Lung (tissue), 12 donors: Measurements from ENCODE around the gene CENPQ. TPM values are rescaled to one million over a fixed set of nuclear protein-coding genes. Genes with fewer than 3 reads are reported as not detected.
A peak's percentile ranks its signal among the peaks of the same experiment; 100 is the strongest.
"Not testable (repeated sequence)": the region's sequence is repeated elsewhere in the genome, so short reads cannot be mapped to it uniquely, and the experiment has no call there.

Source experiments
- ATAC-seq: fragments of 200-7000 bp; cut with Tn5 transposase; one replicate; pipeline ENCODE4 v1.9.1; 2020; ENCODE audit warnings: moderate number of reproducible peaks; ENCODE audit not compliant: insufficient read depth, low FRiP score
- DNase-seq, 3 donors: peaks; one replicate each; pipeline ENCODE4 v3.0.0-alpha.2; 2013 to 2017
- H3K27ac ChIP-seq, 2 donors: one replicate each; pipeline ENCODE4 v1.5.1; 2013; ENCODE audit warnings: mild to moderate bottlenecking in 2 of 2, moderate library complexity in 2 of 2, control low read depth in 1 of 2, inconsistent platforms in 1 of 2, low read depth in 1 of 2, low read length in 1 of 2
- H3K27me3 ChIP-seq, 3 donors: one replicate each; pipeline ENCODE4 v1.5.1; 2013; ENCODE audit warnings: low read length in 2 of 3; ENCODE audit not compliant: control insufficient read depth in 3 of 3, insufficient read depth in 3 of 3
- H3K36me3 ChIP-seq, 4 donors: one replicate each; pipeline ENCODE4 v1.5.1; 2013; ENCODE audit warnings: low read length in 4 of 4, mild to moderate bottlenecking in 1 of 4, moderate library complexity in 1 of 4; ENCODE audit not compliant: control insufficient read depth in 4 of 4, insufficient read depth in 4 of 4
- H3K4me1 ChIP-seq, 5 donors: one replicate each; pipeline ENCODE4 v1.5.1; 2013; ENCODE audit warnings: low read length in 5 of 5, mild to moderate bottlenecking in 2 of 5, moderate library complexity in 1 of 5; ENCODE audit not compliant: control insufficient read depth in 5 of 5, insufficient read depth in 5 of 5
- H3K4me3 ChIP-seq: one replicate; pipeline ENCODE4 v1.5.1; 2013; ENCODE audit warnings: mild to moderate bottlenecking, control low read depth, moderate library complexity
- H3K9ac ChIP-seq, 2 donors: one replicate each; pipeline ENCODE4 v1.5.1; 2013; ENCODE audit warnings: low read length in 2 of 2, control low read depth in 1 of 2; ENCODE audit not compliant: insufficient read depth in 1 of 2
- H3K9me3 ChIP-seq, 4 donors: one replicate each; pipeline ENCODE4 v1.5.1; 2013; ENCODE audit warnings: low read length in 3 of 4, mild to moderate bottlenecking in 1 of 4, moderate library complexity in 1 of 4; ENCODE audit not compliant: control insufficient read depth in 4 of 4, insufficient read depth in 3 of 4
- WGBS, 2 donors: extraction: QIAGEN DNeasy Blood & Tissue Kit; methylation state at CpG; one replicate each; pipeline ENCODE4 v1.1.7; 2013; 5-methylcytosine and 5-hydroxymethylcytosine counted together
- polyA plus RNA-seq, 2 donors: library from polyadenylated mRNA; stranded (reverse); fragments of 200-250 nt; gene quantifications; one replicate each; pipeline ENCODE4 v1.2.1, GENCODE V29; 2013
- total RNA-seq, 2 donors: library from RNA; depleted of rRNA in 1 of 2; stranded (reverse); fragments of >200 nt in 1 of 2; gene quantifications; one replicate each; pipeline ENCODE4 v1.2.1, GENCODE V29; 2014 to 2021
- TF ChIP-seq, protein P1 (sequence below): IDR thresholded peaks from 2 replicates; pipeline ENCODE4 v1.5.1; 2012; ENCODE audit warnings: mild to moderate bottlenecking; ENCODE audit errors: control extremely low read depth, extremely low read depth
- donor health status: control.
- donor health status: control.
- donor health status: Bipolar disorder and iron deficiency.
- donor health status: healthy.
- donor health status: DM: yes; HTN: yes; CAD: no.

Gene CENPQ
- total and polyA plus RNA-seq, 4 donors: 3.5 to 9.2 (median 3.6) TPM

DNA sequence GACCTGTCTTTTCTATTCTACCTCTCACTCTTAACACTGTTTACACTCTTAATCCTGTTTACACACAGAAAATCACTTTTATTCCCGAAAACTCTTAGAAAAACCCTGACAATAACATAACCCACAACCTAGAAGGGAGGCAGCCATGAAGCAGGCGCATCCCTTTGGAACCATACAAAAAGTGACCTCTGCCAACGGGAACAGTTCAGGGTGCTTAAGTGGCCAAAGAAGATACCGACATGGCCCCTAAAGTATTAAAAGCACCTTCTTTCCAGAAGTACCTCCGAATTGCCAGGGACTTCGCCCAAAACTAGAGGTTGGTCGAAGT lies 607 bp upstream of the CENPQ start:
- Histone ChIP-seq H3K27ac (peak overlapping the region; percentile 88 to 98), H3K9ac (peak overlapping the region; percentile 85 to 92), H3K9me3 (no peaks in the 10 kb centered on the region), H3K4me3 (peak overlapping the region; percentile 74), H3K27me3 (no peaks in the 10 kb centered on the region), H3K4me1 (peaks cover 0 to 13% (median 5%) of the 10 kb centered on the region in 5 donors), H3K36me3 (peaks cover 0 to 12% (median 3%) of the 10 kb centered on the region in 4 donors)
- DNase-seq (no peak), ATAC-seq (no peak)
- 1 to 2% methylated on average over 7 of the region's 7 CpGs for WGBS, 2 donors
- TF ChIP-seq, protein P1, sequence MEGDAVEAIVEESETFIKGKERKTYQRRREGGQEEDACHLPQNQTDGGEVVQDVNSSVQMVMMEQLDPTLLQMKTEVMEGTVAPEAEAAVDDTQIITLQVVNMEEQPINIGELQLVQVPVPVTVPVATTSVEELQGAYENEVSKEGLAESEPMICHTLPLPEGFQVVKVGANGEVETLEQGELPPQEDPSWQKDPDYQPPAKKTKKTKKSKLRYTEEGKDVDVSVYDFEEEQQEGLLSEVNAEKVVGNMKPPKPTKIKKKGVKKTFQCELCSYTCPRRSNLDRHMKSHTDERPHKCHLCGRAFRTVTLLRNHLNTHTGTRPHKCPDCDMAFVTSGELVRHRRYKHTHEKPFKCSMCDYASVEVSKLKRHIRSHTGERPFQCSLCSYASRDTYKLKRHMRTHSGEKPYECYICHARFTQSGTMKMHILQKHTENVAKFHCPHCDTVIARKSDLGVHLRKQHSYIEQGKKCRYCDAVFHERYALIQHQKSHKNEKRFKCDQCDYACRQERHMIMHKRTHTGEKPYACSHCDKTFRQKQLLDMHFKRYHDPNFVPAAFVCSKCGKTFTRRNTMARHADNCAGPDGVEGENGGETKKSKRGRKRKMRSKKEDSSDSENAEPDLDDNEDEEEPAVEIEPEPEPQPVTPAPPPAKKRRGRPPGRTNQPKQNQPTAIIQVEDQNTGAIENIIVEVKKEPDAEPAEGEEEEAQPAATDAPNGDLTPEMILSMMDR: no peak

DNA sequence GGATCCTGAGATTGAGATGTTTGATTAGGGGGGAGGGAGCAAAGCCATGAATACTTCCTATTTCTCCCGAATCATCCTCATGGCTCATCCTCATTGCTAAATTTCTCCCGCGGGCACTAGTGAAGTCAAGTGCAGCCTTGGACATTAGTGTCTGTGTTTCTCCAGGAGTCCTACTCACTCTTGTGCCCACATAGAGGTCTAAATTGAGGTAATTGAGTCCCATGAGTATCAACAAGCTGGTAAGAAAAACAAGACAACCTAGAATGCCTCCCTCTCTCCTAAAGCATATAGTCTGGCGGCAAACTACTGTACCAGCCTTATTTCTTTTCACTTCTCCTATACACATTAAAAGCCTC lies 420 bp downstream of the CENPQ start:
- peak overlapping the region; percentile 3 to 55 for H3K27ac ChIP-seq

DNA sequence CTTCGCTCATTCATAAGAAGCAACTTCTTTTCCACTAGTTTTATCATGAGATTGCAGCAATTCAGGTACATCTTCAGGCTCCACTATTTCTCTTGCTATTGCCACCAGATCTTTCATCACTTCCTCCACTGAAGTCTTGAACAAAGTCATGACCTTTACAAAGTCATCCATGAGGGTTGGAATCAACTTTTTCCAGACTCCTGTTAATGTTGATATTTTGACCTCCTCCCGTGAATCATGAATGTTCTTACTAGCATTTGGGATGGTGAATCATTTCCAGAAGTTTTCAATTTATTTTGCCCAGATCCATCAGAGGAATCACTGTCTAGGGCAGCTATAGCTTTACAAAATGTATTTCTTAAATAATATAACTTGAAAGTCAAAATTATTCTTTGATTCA lies 1.5 kb downstream of the CENPQ start:
- ATAC-seq (no peak), DNase-seq (no peak)
- peaks cover 0 to 3% (median 0%) of the 10 kb centered on the region in 4 donors for H3K36me3 ChIP-seq
- no peaks in the 10 kb centered on the region for H3K27me3 ChIP-seq
- H3K9me3 ChIP-seq: no peaks in the 10 kb centered on the region
- no peak overlapping the region for H3K4me3 ChIP-seq
- peaks cover 0 to 13% (median 5%) of the 10 kb centered on the region in 5 donors for H3K4me1 ChIP-seq
- no peak overlapping the region for H3K9ac ChIP-seq
- no peak overlapping the region for H3K27ac ChIP-seq
- TF ChIP-seq, protein P1: no peak
- WGBS, 2 donors: 94% methylated on average over 2 of the region's 2 CpGs

More for the DNA sequence above, 420 bp downstream of the CENPQ start:
- DNase-seq (peak in 1 of 3 donors; percentile 14), ATAC-seq (no peak)
- H3K36me3 ChIP-seq: peaks cover 0 to 6% (median 3%) of the 10 kb centered on the region in 4 donors
- H3K9me3 ChIP-seq: no peaks in the 10 kb centered on the region
- TF ChIP-seq, protein P1: no peak
- H3K9ac ChIP-seq: peak overlapping the region; percentile 85 to 86
- peak overlapping the region; percentile 74 for H3K4me3 ChIP-seq
- H3K27me3 ChIP-seq: no peaks in the 10 kb centered on the region
- peaks cover 0 to 13% (median 5%) of the 10 kb centered on the region in 5 donors for H3K4me1 ChIP-seq
- WGBS, 2 donors: 1% methylated on average over 4 of the region's 4 CpGs

DNA sequence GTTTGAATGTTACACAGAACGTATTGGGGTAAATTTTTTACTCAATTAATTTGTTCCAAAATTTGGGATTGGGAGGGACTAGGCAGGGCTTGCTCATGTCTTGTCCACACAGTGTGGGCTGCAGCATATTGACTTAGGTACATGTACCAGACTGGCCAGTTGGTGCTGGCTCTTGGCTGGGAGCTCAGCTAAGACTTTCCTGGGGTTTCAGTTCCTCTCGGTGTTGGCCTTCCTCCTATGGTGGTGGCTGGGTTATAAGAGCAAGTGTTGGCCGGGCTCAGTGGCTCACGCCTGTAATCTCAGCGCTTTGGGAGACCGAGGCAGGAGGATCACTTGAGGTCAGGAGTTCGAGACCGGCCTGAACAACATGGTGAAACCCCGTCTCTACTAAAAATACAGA lies 4.9 kb downstream of the CENPQ start:
- Histone ChIP-seq H3K9me3 (no peaks in the 10 kb centered on the region), H3K27me3 (no peaks in the 10 kb centered on the region), H3K36me3 (peaks cover 0 to 8% (median 3%) of the 10 kb centered on the region in 4 donors), H3K4me1 (peaks cover 0 to 5% (median 1%) of the 10 kb centered on the region in 5 donors), H3K27ac (no peak overlapping the region), H3K4me3 (no peak overlapping the region), H3K9ac (no peak overlapping the region)
- 95 to 96% methylated on average over 9 of the region's 9 CpGs for WGBS, 2 donors
- ATAC-seq: no peak
- TF ChIP-seq, protein P1: no peak
- no peak for DNase-seq

DNA sequence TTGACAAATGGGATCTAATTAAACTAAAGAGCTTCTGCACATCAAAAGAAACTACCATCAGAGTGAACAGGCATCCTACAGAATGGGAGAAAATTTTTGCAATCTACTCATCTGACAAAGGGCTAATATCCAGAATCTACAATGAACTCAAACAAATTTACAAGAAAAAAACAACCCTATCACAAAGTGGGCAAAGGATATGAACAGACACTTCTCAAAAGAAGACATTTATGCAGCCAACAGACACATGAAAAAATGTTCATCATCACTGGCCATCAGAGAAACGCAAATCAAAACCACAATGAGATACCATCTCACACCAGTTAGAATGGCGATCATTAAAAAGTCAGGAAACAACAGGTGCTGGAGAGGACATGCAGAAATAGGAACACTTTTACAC lies 13.4 kb downstream of the CENPQ start:
- 88 to 100% methylated on average over 2 of the region's 2 CpGs for WGBS, 2 donors
- not testable (repeated sequence) for H3K36me3 ChIP-seq, H3K4me1 ChIP-seq, H3K9me3 ChIP-seq, DNase-seq, ATAC-seq, H3K27ac ChIP-seq, H3K27me3 ChIP-seq, H3K4me3 ChIP-seq, H3K9ac ChIP-seq
